ENCODE data around the gene ZBTB1. TPM values are rescaled to one million over a fixed set of nuclear protein-coding genes. Genes with fewer than 3 reads are reported as not detected.
A peak's percentile ranks its signal among the peaks of the same experiment; 100 is the strongest.

The ZBTB1 gene
- total RNA-seq (10 to 100 TPM; 33.2 to 34.7 TPM), polyA plus RNA-seq (ENCODE audit: insufficient read depth, low read depth, low replicate concordance) (20.8 TPM)
- long read RNA-seq, donor 1, full-length matches to known transcripts = 2 of 13 reads
- long read RNA-seq, donor 1, partial matches to known transcripts = 11 of 13 reads
- long read RNA-seq, donor 1, other reads (novel, unspliced or antisense) = 0 of 13 reads
- long read RNA-seq, donor 2, partial matches to known transcripts = 6 of 9 reads
- long read RNA-seq, donor 2, other reads (novel, unspliced or antisense) = 0 of 9 reads

DNA sequence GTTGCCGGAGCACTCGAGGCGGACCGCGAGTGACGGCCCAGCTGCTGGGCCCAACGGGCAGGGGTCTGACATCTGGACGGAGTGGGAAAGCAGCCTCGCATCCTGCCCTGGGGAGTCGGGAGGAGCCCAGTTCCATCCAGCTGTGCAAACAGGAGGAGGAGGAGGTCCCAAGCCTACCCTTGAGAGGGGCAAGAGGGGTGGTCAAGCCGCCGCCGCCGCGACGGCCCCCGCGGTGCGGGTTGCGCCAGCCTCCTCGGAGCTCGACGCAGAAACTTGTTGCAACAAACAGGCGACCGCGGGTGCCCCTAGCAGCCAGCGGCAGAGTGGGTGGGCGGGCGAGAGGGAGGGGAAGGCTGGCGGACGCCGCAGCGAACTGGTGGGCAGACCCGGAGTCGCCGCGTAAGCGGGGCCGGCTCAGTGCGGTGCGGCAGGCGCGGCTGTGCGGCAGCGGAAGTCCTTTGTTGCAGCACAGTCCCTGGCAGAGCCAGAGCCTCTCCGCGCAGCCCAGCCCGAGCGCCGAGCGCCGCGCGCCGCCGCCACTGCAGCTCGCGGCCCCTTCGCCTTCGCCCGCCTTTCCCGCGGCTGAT is at the start of gene ZBTB1:
ZBTB1 (plus strand) TSS at position 461 of the 587 bp plus-strand sequence. CDS start 16,735 bp downstream, outside the sequence.
- Histone ChIP-seq H3K27me3 (no peaks in the 10 kb centered on the region), H3K4me3 (peak within 1 kb of the TSS; percentile 73 to 93), H3K4me1 (peaks cover 39% of the 10 kb centered on the region), H3K27ac (peak within 1 kb of the TSS; percentile 99 to 100), H3K36me3 (ENCODE audit: low read depth, missing control alignments) (no peaks in the 10 kb centered on the region), H3K9me3 (no peaks in the 10 kb centered on the region)
- WGBS, 2 donors = 0 to 4% methylated on average over 9 to 51 of the region's 63 CpGs
- TF ChIP-seq POLR2A (IDR thresholded peaks at IDR 0.05) (no peak), CTCF (IDR thresholded peaks at IDR 0.05) (no peak)
- DNase-seq = peak; percentile 80
- intact Hi-C loops (cut with DNase I; ENCODE audit: low total_unique reads) = no loop called here

DNA sequence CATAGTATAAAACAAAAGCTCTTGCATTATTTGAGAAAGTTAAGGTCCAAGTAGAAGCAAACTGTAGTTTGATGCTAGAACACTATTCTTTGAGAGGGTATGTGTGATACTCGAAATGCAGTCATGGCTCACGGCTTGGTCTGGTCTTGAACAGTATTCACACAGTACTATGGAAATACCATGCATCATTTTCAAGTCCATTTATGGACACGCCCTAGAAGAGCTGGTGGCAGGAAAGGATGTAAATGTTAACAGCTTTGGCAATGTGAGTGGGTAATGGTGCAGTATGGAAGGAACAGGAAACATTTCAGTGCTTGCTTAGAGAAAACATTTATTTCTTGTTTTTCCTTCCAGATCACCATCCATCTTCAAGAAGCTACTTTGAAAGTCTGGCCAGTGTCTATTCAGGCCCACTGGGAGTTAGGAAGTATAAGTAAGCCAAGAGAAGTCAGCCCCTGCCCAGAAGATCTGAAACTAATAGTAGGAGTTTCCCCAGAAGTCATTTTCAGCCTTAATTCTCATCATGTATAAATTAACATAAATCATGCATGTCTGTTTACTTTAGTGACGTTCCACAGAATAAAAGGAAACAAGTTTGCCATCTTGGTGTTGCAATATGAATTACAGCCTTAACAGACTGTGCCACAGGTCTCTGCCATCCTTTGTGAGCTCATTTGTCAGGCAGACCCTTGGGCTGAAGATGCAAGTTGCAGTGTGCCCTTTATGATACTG is 45.0 kb upstream of the ZBTB1 start:
- Histone ChIP-seq H3K27me3 (no peaks in the 10 kb centered on the region), H3K36me3 (ENCODE audit: low read depth, missing control alignments) (no peaks in the 10 kb centered on the region), H3K4me1 (no peaks in the 10 kb centered on the region), H3K9me3 (no peaks in the 10 kb centered on the region), H3K4me3 (no peak overlapping the region), H3K27ac (no peak overlapping the region)
- WGBS, 2 donors = 81 to 86% methylated on average over 4 of the region's 4 CpGs
- no peak for TF ChIP-seq CTCF (IDR thresholded peaks at IDR 0.05)
- intact Hi-C loops (cut with DNase I; ENCODE audit: low total_unique reads) = no loop called here
- DNase-seq = no peak

DNA sequence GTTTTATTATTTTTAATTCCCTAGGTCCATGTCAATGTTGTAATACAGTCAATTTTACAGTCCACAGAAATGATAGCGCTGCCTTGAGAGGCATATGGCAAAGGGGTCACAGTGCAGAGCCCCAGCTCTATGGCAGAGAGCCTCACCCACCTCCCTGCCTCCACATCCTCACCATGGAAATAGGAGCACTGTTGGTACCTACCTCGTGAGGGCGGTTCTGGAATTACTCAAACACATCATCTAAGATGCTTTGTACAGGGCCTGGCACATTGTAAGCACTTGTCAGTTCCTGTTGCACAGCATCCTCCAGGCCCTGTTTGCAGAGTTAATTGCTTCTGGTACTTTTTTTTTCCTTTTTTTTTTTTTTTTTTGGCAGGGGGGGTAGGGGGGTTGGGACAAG is 43.3 kb upstream of the ZBTB1 start:
- no peak for DNase-seq
- H3K27me3 ChIP-seq = no peaks in the 10 kb centered on the region
- no peaks in the 10 kb centered on the region for H3K4me1 ChIP-seq
- no peak overlapping the region for H3K4me3 ChIP-seq
- 90 to 93% methylated on average over 3 of the region's 3 CpGs for WGBS, 2 donors
- no peaks in the 10 kb centered on the region for H3K9me3 ChIP-seq
- H3K36me3 ChIP-seq (ENCODE audit: low read depth, missing control alignments) = no peaks in the 10 kb centered on the region
- no peak overlapping the region for H3K27ac ChIP-seq
- intact Hi-C loops (cut with DNase I; ENCODE audit: low total_unique reads) = no loop called here
- TF ChIP-seq CTCF (IDR thresholded peaks at IDR 0.05) = no peak
- no peak for TF ChIP-seq POLR2A (IDR thresholded peaks at IDR 0.05)

DNA sequence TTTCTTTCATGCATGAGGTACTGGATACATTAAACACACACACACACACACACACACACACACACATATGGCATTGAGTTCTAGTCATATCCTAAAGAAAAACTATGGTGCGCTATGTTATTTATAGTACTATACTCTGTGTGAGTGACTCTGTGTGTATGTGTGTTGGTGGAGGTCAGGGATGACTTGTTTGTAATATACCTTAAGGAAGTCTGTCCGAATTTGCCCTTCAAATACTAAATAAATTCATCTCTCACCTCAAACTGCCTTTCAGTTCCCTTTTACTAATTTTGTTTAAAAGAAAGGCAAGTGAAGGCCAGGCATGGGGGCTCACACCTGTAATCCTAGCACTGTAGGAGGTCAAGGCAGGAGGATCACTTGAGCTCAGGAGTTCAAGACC is 41.4 kb upstream of the ZBTB1 start:
- intact Hi-C loops (cut with DNase I; ENCODE audit: low total_unique reads) = no loop called here
- H3K27ac ChIP-seq = no peak overlapping the region
- DNase-seq = no peak

More for the DNA sequence above, 41.4 kb upstream of the ZBTB1 start:
- Histone ChIP-seq H3K4me1 (no peaks in the 10 kb centered on the region), H3K36me3 (ENCODE audit: low read depth, missing control alignments) (no peaks in the 10 kb centered on the region), H3K9me3 (no peaks in the 10 kb centered on the region), H3K27me3 (no peaks in the 10 kb centered on the region), H3K4me3 (no peak overlapping the region)
- 91 to 92% methylated on average over 2 of the region's 2 CpGs for WGBS, 2 donors
- TF ChIP-seq POLR2A (IDR thresholded peaks at IDR 0.05) (no peak), CTCF (IDR thresholded peaks at IDR 0.05) (no peak)

All from testis (tissue), 5 donors.